H1 (cell line): Measurements from ENCODE around the gene OR2W1.

Experiments used
- CTCF ChIP-seq, 3 experiments: IDR thresholded peaks; 1 replicate in 2 of 3; 2 replicates in 1 of 3; pipeline versions ENCODE4 v1.5.1 to v1.6.1; 2011; ENCODE audit warnings: low read length in 3 of 3, mild to moderate bottlenecking in 3 of 3, inconsistent platforms in 2 of 3, low read depth in 1 of 3, moderate library complexity in 1 of 3; ENCODE audit not compliant: insufficient read depth in 1 of 3; ENCODE audit errors: control extremely low read depth in 1 of 3
- HDAC6 ChIP-seq: IDR thresholded peaks from one replicate; pipeline ENCODE4 v1.7.1; 2012; ENCODE audit warnings: low read depth, mild to moderate bottlenecking, inconsistent platforms, low read length, moderate library complexity
- MAFK ChIP-seq: IDR thresholded peaks from 2 replicates; pipeline ENCODE4 v1.6.1; 2012; ENCODE audit warnings: low read depth, mild to moderate bottlenecking, improper control_type of control experiment, low read length
- POLR2A ChIP-seq, 2 experiments: IDR thresholded peaks; 1 replicate in 1 of 2; 2 replicates in 1 of 2; pipeline ENCODE4 v1.6.1; 2011; ENCODE audit warnings: low read depth in 2 of 2, low read length in 2 of 2, mild to moderate bottlenecking in 2 of 2; ENCODE audit errors: control extremely low read depth in 1 of 2
- RAD21 ChIP-seq, 2 experiments: IDR thresholded peaks in 1 of 2; conservative IDR thresholded peaks in 1 of 2; 2 replicates each; pipeline ENCODE4 v1.6.1; 2011; ENCODE audit warnings: low read depth in 2 of 2, low read length in 2 of 2, improper control_type of control experiment in 1 of 2, inconsistent platforms in 1 of 2, mild to moderate bottlenecking in 1 of 2, moderate library complexity in 1 of 2
- SIRT6 ChIP-seq: IDR thresholded peaks from one replicate; pipeline ENCODE4 v1.7.1; 2012; ENCODE audit warnings: low read length, inconsistent platforms
- USF2 ChIP-seq: IDR thresholded peaks from 2 replicates; pipeline ENCODE4 v1.6.1; 2011; ENCODE audit warnings: low read length, improper control_type of control experiment
- ZNF274 ChIP-seq: IDR thresholded peaks from 2 replicates; pipeline ENCODE4 v1.7.0; 2012; ENCODE audit warnings: low read length, borderline replicate concordance; ENCODE audit errors: extremely low read depth

GRCh38 chr6:28995093-28995650 lies 49.8 kb downstream of the OR2W1 start:
- TF ChIP-seq ZNF274, result no peak
- TF ChIP-seq CTCF (IDR thresholded peaks at IDR 0.05; ENCODE audit: control extremely low read depth in 1 of 3, insufficient read depth in 1 of 3, low read depth in 1 of 3, low read length in 3 of 3), result no peak
- no peak for TF ChIP-seq RAD21 (IDR thresholded peaks at IDR 0.05 in 1 of 2, conservative IDR thresholded peaks at IDR 0.05 in 1 of 2; ENCODE audit: low read depth in 2 of 2, low read length in 2 of 2)
- TF ChIP-seq SIRT6, result no peak
- TF ChIP-seq USF2, result no peak
- TF ChIP-seq POLR2A (IDR thresholded peaks at IDR 0.05; ENCODE audit: control extremely low read depth in 1 of 2, low read depth in 2 of 2, low read length in 2 of 2), result no peak
- TF ChIP-seq MAFK, result no peak
- no peak for TF ChIP-seq HDAC6
